PFSK-1 (cell line): ENCODE measurements around the gene EPN3.

Experiments used
- FOXP2 ChIP-seq: optimal IDR thresholded peaks from 2 replicates; pipeline ENCODE3; 2011; ENCODE audit warnings: borderline replicate concordance, control low read depth, inconsistent platforms; ENCODE audit not compliant: insufficient read depth; ENCODE audit errors: extremely low read length, extremely low read depth
- POLR2AphosphoS5 ChIP-seq: IDR thresholded peaks from 2 replicates; pipeline ENCODE4 v1.6.1; 2012; ENCODE audit warnings: low read depth, mild to moderate bottlenecking, control low read depth, low read length, moderate library complexity
- REST ChIP-seq, 2 experiments: IDR thresholded peaks; 2 replicates each; pipeline versions ENCODE4 v1.6.1 to v1.8.0; 2011 to 2012; ENCODE audit warnings: low read depth in 2 of 2, low read length in 2 of 2, control low read depth in 1 of 2, inconsistent platforms in 1 of 2, mild to moderate bottlenecking in 1 of 2, moderate library complexity in 1 of 2; ENCODE audit not compliant: insufficient read depth in 1 of 2

- no peak for TF ChIP-seq POLR2AphosphoS5
- no peak for TF ChIP-seq REST (IDR thresholded peaks at IDR 0.05; ENCODE audit: insufficient read depth in 1 of 2, low read depth in 2 of 2, low read length in 2 of 2)
- TF ChIP-seq FOXP2, result no peak
Observed at GRCh38 chr17:50546701-50547034, 14.1 kb downstream of the EPN3 start.
